BJ (cell line): ENCODE data around the gene KCNA1. TPM values are rescaled to one million over a fixed set of nuclear protein-coding genes. Genes with fewer than 3 reads are reported as not detected.

ENCODE experiments used
- CTCF ChIA-PET: fragments of 350-600 bp; formaldehyde crosslinking; extraction: SDS; loops from one replicate; lab custom pipeline; 2021; ENCODE audit warnings: antibody characterized with exemption, inconsistent platforms; lab: Yijun Ruan, JAX
- POLR2A ChIA-PET: fragments of 300-600 bp; sonication (Branson Sonifier 250); formaldehyde crosslinking; extraction: SDS; loops from one replicate; lab custom pipeline; 2021; ENCODE audit warnings: antibody characterized with exemption; lab: Charles Lee
- DNase-seq: peaks from one replicate; pipeline ENCODE4 v3.0.0-alpha.2; 2011; ENCODE audit warnings: low read depth
- H3K27me3 ChIP-seq: 2 replicates; pipeline ENCODE4 v1.6.0; 2011; ENCODE audit warnings: low read length; ENCODE audit not compliant: control insufficient read depth, insufficient read depth
- H3K36me3 ChIP-seq: 2 replicates; pipeline ENCODE4 v1.5.1; 2011; ENCODE audit warnings: low read length; ENCODE audit not compliant: control insufficient read depth, insufficient read depth
- H3K4me3 ChIP-seq: 2 replicates; pipeline ENCODE4 v1.5.1; 2011; ENCODE audit warnings: low read depth, mild to moderate bottlenecking, control low read depth, low read length
- CTCF ChIP-seq: IDR thresholded peaks from 2 replicates; pipeline ENCODE4 v1.5.1; 2011; ENCODE audit warnings: low read depth, mild to moderate bottlenecking, control low read depth, inconsistent platforms, low read length, moderate library complexity; ENCODE audit not compliant: insufficient read depth
- polyA plus RNA-seq: library from polyadenylated mRNA; depleted of rRNA; stranded (reverse); fragments of >200 nt; gene quantifications from 2 replicates; pipeline ENCODE4 v1.2.3, GENCODE V29; 2011

KCNA1 gene
- polyA plus RNA-seq, 1 experiment = not detected

DNA sequence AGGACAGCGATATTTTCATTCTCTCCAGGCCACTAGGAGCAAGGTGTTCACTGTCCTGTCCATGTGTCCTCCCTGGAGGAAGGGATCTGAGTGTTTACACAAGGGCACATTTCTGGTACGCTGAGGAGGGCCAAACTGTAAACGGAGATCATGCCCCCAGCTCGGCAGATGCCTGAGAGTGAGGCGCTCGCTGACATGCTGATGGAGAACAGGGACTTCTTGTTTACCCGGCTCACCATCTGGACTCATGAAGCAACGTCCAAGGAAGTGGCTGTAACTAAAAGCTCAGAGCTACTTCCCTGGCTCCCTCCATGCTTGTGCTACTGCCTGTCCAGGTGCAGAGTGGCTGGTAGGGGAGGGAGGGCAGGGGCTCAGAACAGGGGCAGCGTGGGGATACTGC, 43.4 kb upstream of the KCNA1 start:
- no peak for TF ChIP-seq CTCF
- CTCF ChIA-PET = interaction anchor here (1.7 to 2.4 kb wide), 2 partner anchors 9 to 11 kb away, joined by 8 to 15 read pairs; no protein-coding TSS in a partner anchor
- Histone ChIP-seq H3K36me3 (no peaks in the 10 kb centered on the region), H3K27me3 (no peaks in the 10 kb centered on the region; the same call in 1 of the 2 replicates), H3K4me3 (no peak overlapping the region)
- POLR2A ChIA-PET = no interaction called here
- no peak for DNase-seq

DNA sequence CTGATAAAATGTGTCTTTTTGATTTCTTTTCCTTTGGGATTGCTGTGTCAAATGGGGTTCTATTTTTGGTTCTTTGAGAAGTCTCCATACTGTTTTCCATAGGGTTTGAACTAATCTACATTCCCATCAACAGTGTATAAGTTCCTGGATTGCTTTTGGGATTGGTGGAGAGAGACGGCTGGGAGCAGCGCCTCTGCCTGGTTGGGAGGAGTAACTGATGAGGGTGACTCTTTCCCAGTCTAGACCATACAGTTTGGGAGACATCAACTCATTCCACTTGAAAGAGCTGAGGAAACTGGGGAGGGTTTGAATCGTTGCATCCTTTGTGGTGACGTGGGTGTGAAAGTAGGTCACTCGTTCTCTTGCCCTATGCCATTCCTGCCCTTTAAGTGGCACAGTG, 42.3 kb upstream of the KCNA1 start:
- ChIA-PET CTCF (interaction anchor here (2.4 kb wide), 1 partner anchor 10 kb away, joined by 15 read pairs; no protein-coding TSS in a partner anchor), POLR2A (no interaction called here)
- TF ChIP-seq CTCF = no peak
- Histone ChIP-seq H3K27me3 (no peaks in the 10 kb centered on the region; the same call in 1 of the 2 replicates), H3K4me3 (no peak overlapping the region), H3K36me3 (no peaks in the 10 kb centered on the region)
- no peak for DNase-seq

- TF ChIP-seq CTCF = no peak
- ChIA-PET POLR2A (no interaction called here), CTCF (interaction anchor here (1.1 to 4.4 kb wide), 2 partner anchors 13 to 33 kb away, joined by 3 to 53 read pairs; no protein-coding TSS in a partner anchor)
- no peak for DNase-seq
- no peak overlapping the region for H3K4me3 ChIP-seq
- no peaks in the 10 kb centered on the region; the same call in 1 of the 2 replicates for H3K27me3 ChIP-seq
- H3K36me3 ChIP-seq = no peaks in the 10 kb centered on the region
Observed at GRCh38 chr12:4870423-4870822, 39.3 kb upstream of the KCNA1 start.

GRCh38 chr12:4871514-4871913, 38.2 kb upstream of the KCNA1 start:
- Histone ChIP-seq H3K27me3 (no peaks in the 10 kb centered on the region; the same call in 1 of the 2 replicates), H3K36me3 (no peaks in the 10 kb centered on the region), H3K4me3 (no peak overlapping the region)
- CTCF ChIA-PET = interaction anchor here (0.9 to 4.4 kb wide), 3 partner anchors 8 to 32 kb away, joined by 3 to 53 read pairs (median 3); no protein-coding TSS in a partner anchor
- TF ChIP-seq CTCF = no peak
- DNase-seq = no peak
- POLR2A ChIA-PET = no interaction called here

DNA sequence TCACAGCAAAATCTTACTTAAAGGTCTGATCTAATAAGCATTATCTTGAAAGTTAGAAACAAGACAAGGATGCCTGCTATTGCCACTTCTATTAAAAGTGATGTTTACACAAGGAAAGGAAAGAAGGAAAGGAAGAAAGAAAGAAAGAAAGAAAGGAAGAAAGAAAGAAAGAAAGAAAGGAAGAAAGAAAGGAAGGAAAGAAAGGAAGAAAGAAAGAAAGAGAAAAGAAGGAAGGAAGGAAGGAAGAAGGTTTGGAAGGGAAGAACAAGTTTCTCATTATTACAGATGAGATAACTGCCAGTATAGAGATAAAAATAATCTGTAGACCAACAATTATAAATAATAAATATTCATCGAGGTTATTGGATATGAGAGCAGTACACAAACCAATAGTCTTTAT, 35.8 kb upstream of the KCNA1 start:
- CTCF ChIA-PET = interaction anchor here (1.2 to 1.5 kb wide), 3 partner anchors 16 to 18 kb away, joined by 4 to 7 read pairs (median 5); no protein-coding TSS in a partner anchor

More for the DNA sequence above, 35.8 kb upstream of the KCNA1 start:
- no peak for DNase-seq
- H3K4me3 ChIP-seq = no peak overlapping the region
- H3K36me3 ChIP-seq = no peaks in the 10 kb centered on the region
- POLR2A ChIA-PET = no interaction called here
- TF ChIP-seq CTCF = no peak
- H3K27me3 ChIP-seq = no peaks in the 10 kb centered on the region; the same call in 1 of the 2 replicates
